Hepatocyte (in vitro differentiated cells): ENCODE results near the gene EDEM1. TPM values are rescaled to one million over a fixed set of nuclear protein-coding genes. Genes with fewer than 3 reads are reported as not detected.
"Not testable (repeated sequence)": the region's sequence is repeated elsewhere in the genome, so short reads cannot be mapped to it uniquely, and the experiment has no call there.

Source experiments
- DNase-seq: peaks from one replicate; pipeline ENCODE4 v3.0.0-alpha.2; 2016; ENCODE audit warnings: low spot score
- H2AFZ ChIP-seq: fragments of 200-600 bp; sonication (generic); 2 replicates; pipeline ENCODE4 v1.6.0; 2016; ENCODE audit warnings: antibody characterized with exemption, mild to moderate bottlenecking
- H3K27ac ChIP-seq: fragments of 200-600 bp; sonication (generic); 2 replicates; pipeline ENCODE4 v1.5.1; 2016; ENCODE audit warnings: mild to moderate bottlenecking
- H3K27me3 ChIP-seq: fragments of 200-600 bp; sonication (generic); 2 replicates; pipeline ENCODE4 v1.6.1; 2016
- H3K36me3 ChIP-seq: fragments of 200-600 bp; sonication (generic); replicated peaks from 2 replicates; pipeline ENCODE4 v1.5.1; 2016; ENCODE audit warnings: low read depth; ENCODE audit not compliant: insufficient read depth
- H3K4me1 ChIP-seq: fragments of 200-600 bp; sonication (generic); 2 replicates; pipeline ENCODE4 v1.5.1; 2016; ENCODE audit warnings: mild to moderate bottlenecking, moderate library complexity; ENCODE audit not compliant: insufficient read depth
- H3K4me2 ChIP-seq: fragments of 200-600 bp; sonication (generic); 2 replicates; pipeline ENCODE4 v1.6.0; 2016
- H3K4me3 ChIP-seq: fragments of 200-600 bp; sonication (generic); 2 replicates; pipeline ENCODE4 v1.5.1; 2016; ENCODE audit warnings: mild to moderate bottlenecking
- H3K79me2 ChIP-seq: fragments of 200-600 bp; sonication (generic); 2 replicates; pipeline ENCODE4 v1.6.0; 2017; ENCODE audit warnings: mild to moderate bottlenecking
- H3K9me2 ChIP-seq: fragments of 200-600 bp; sonication (generic); replicated peaks from 2 replicates; pipeline ENCODE4 v1.6.0; 2017; ENCODE audit warnings: mild to moderate bottlenecking; ENCODE audit not compliant: insufficient read depth
- H3K9me3 ChIP-seq: fragments of 200-600 bp; sonication (generic); 2 replicates; pipeline ENCODE4 v1.5.1; 2016; ENCODE audit warnings: low read depth, mild to moderate bottlenecking
- H4K20me1 ChIP-seq: fragments of 200-600 bp; sonication (generic); 2 replicates; pipeline ENCODE4 v1.6.0; 2016; ENCODE audit warnings: mild to moderate bottlenecking; ENCODE audit not compliant: insufficient read depth, poor library complexity, severe bottlenecking
- EZH2 ChIP-seq: fragments of 200-600 bp; sonication (generic); IDR thresholded peaks from 2 replicates; pipeline ENCODE4 v1.6.1; 2016; ENCODE audit warnings: antibody characterized with exemption, mild to moderate bottlenecking, borderline replicate concordance
- EZH2phosphoT487 ChIP-seq: fragments of 200-600 bp; sonication (generic); IDR thresholded peaks from one replicate; pipeline ENCODE4 v1.6.1; 2018; ENCODE audit warnings: antibody characterized with exemption, mild to moderate bottlenecking, low read depth, moderate library complexity; ENCODE audit not compliant: unreplicated experiment, severe bottlenecking
- WGBS: methylation state at CpG from one replicate; pipeline ENCODE4 v1.1.6; 2016; ENCODE audit warnings: low lambda C conversion rate; ENCODE audit errors: missing lambda C conversion rate; 5-methylcytosine and 5-hydroxymethylcytosine counted together
- polyA plus RNA-seq: library from polyadenylated mRNA; unstranded; fragments of >200 nt; fragmentation: Nextera tagmentation; extraction: Ambion mirVana; gene quantifications from 2 replicates; pipeline ENCODE4 v1.2.1, GENCODE V29; 2016
- total RNA-seq: library from RNA; depleted of rRNA; stranded (reverse); fragments of >200 nt; gene quantifications from 2 replicates; pipeline ENCODE4 v1.2.3, GENCODE V29; 2014
- TF ChIP-seq, protein P1 (sequence below): fragments of 200-600 bp; sonication (generic); IDR thresholded peaks from 2 replicates; pipeline ENCODE4 v1.5.1; 2016; ENCODE audit warnings: antibody characterized with exemption, mild to moderate bottlenecking; ENCODE audit not compliant: poor library complexity

Gene EDEM1
- total and polyA plus RNA-seq, 2 experiments from 2014 or later = 18.5 to 58.3 TPM

DNA sequence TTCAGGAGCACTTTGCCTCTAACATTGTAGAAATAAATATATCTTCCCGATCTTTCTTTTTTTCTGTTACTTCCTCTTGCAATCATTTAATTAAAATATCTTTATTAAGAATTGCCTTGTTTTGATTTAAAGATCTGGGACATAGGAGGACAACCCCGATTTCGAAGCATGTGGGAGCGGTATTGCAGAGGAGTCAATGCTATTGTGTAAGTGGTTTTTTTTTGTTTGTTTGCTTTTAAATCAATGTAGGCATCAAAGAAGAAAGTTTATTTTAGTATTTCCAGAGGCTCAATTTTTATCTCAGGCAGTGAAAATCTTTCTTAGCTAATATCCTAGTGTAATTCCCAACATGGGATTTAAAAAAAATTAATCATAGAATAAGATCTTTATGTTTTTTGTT lies 15.5 kb upstream of the EDEM1 start:
- no peak for TF ChIP-seq EZH2phosphoT487
- TF ChIP-seq, protein P1, sequence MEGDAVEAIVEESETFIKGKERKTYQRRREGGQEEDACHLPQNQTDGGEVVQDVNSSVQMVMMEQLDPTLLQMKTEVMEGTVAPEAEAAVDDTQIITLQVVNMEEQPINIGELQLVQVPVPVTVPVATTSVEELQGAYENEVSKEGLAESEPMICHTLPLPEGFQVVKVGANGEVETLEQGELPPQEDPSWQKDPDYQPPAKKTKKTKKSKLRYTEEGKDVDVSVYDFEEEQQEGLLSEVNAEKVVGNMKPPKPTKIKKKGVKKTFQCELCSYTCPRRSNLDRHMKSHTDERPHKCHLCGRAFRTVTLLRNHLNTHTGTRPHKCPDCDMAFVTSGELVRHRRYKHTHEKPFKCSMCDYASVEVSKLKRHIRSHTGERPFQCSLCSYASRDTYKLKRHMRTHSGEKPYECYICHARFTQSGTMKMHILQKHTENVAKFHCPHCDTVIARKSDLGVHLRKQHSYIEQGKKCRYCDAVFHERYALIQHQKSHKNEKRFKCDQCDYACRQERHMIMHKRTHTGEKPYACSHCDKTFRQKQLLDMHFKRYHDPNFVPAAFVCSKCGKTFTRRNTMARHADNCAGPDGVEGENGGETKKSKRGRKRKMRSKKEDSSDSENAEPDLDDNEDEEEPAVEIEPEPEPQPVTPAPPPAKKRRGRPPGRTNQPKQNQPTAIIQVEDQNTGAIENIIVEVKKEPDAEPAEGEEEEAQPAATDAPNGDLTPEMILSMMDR = no peak
- TF ChIP-seq EZH2 = no peak
- Histone ChIP-seq H3K9me2 (no peaks in the 10 kb centered on the region), H3K4me3 (no peak overlapping the region), H3K36me3 (no peaks in the 10 kb centered on the region), H2AFZ (no peak overlapping the region), H3K27ac (no peak overlapping the region), H4K20me1 (peaks cover 29% of the 10 kb centered on the region), H3K4me2 (no peak overlapping the region), H3K79me2 (peaks cover 47% of the 10 kb centered on the region), H3K9me3 (no peaks in the 10 kb centered on the region), H3K4me1 (no peaks in the 10 kb centered on the region), H3K27me3 (no peaks in the 10 kb centered on the region)
- no peak for DNase-seq
- WGBS = 96% methylated on average over 4 of the region's 4 CpGs

DNA sequence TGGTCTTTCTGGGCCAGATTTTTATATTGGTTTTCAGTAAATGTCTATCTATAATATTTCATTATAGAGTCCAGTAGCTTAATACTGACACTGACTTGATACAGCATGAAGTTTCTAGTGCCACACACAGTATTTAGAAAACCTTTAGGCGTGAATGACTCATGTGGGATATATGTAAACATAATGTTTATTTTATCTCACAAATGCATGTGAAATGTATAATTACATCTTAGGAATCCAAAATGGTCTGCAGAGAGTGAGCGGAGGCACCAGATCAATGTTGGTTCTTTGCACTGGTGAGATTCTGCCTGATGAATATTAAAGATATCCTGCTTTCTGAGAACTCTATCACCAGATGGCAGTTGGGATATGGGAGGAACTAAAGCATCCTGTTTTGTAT lies 8.5 kb upstream of the EDEM1 start:
- H3K36me3 ChIP-seq, H3K4me1 ChIP-seq, H3K9me3 ChIP-seq, H3K27ac ChIP-seq, H3K9me2 ChIP-seq, H3K4me2 ChIP-seq, H3K4me3 ChIP-seq, H3K27me3 ChIP-seq, H2AFZ ChIP-seq, H3K79me2 ChIP-seq, DNase-seq, H4K20me1 ChIP-seq: not testable (repeated sequence)
- WGBS = 98% methylated on average over 2 of the region's 2 CpGs

DNA sequence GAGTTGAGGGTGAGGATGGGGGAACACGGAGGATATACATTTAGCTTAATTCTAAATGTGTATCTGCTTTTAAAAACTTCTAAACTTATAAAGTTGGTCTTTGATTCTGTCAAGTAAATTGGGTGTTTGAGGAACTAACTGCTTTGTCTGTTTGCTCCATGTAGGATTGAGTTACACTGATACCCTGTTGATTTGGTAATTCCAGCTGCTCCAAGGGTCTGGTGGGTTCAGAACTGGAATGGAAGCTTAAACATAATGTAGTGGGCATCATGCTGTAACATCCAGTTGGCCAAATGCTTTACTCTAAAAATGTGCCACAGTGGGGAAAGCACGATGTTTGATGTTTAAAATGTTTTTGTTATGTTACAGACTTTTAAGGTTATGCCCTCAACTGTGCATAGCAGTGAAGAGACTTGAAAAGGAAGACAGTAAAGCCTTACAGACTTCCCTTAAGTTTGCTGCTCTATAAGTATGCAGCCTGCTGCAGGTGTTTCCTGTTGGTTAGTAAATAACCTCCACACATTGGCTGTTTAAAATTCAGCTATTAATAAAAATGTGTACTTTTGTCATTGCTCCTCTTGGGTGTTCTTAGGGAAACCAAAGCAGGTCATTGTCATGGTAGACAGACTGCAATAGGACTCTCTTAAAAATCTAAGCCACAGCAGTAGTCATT lies 5.9 kb upstream of the EDEM1 start:
- WGBS = 95% methylated on average over 2 of the region's 2 CpGs
- DNase-seq = no peak
- no peak overlapping the region for H3K27ac ChIP-seq
- no peak overlapping the region for H2AFZ ChIP-seq
- H3K36me3 ChIP-seq = no peaks in the 10 kb centered on the region
- H3K4me1 ChIP-seq = peaks cover 6% of the 10 kb centered on the region
- no peaks in the 10 kb centered on the region for H3K79me2 ChIP-seq
- no peaks in the 10 kb centered on the region for H3K27me3 ChIP-seq
- TF ChIP-seq EZH2 (no peak), EZH2phosphoT487 (no peak)
- TF ChIP-seq, protein P1 = no peak
- no peaks in the 10 kb centered on the region for H3K9me2 ChIP-seq
- H3K9me3 ChIP-seq = no peaks in the 10 kb centered on the region
- no peaks in the 10 kb centered on the region for H4K20me1 ChIP-seq
- H3K4me3 ChIP-seq = no peak overlapping the region
- H3K4me2 ChIP-seq = no peak overlapping the region

DNA sequence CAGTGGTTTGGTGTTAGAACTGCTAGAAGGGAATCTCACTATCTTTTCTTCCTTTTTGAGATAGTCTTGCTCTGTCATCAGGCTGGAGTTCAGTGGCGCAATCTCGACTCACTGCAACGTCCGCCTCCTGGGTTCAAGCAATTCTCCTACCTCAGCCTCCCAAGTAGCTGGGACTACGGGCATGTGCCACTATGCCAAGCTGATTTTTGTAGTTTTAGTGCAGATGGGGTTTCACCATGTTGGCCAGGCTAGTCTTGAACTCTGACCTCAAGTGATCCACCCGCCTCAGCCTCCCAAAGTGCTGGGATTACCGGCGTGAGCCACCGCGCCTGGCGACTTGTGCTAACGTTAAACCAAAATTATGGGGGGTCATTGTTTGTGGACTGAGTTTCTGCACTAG lies 3.8 kb upstream of the EDEM1 start:
- not testable (repeated sequence) for H3K79me2 ChIP-seq, H4K20me1 ChIP-seq, H3K36me3 ChIP-seq, DNase-seq, H3K4me2 ChIP-seq, H3K9me2 ChIP-seq, H3K27ac ChIP-seq, H2AFZ ChIP-seq, H3K9me3 ChIP-seq, H3K4me3 ChIP-seq, H3K27me3 ChIP-seq, H3K4me1 ChIP-seq
- 97% methylated on average over 12 of the region's 12 CpGs for WGBS
